IMR-90 (cell line): ENCODE data around the gene ASXL1.

ENCODE experiments used
- POLR2A ChIP-seq: IDR thresholded peaks from 2 replicates; pipeline ENCODE4 v1.6.1; 2012; ENCODE audit warnings: mild to moderate bottlenecking, low read depth, low read length
- TF ChIP-seq, protein P1 (sequence below): conservative IDR thresholded peaks from 2 replicates; pipeline ENCODE4 v1.5.1; 2012; ENCODE audit warnings: mild to moderate bottlenecking, low read depth, low read length, improper control_type of control experiment

DNA sequence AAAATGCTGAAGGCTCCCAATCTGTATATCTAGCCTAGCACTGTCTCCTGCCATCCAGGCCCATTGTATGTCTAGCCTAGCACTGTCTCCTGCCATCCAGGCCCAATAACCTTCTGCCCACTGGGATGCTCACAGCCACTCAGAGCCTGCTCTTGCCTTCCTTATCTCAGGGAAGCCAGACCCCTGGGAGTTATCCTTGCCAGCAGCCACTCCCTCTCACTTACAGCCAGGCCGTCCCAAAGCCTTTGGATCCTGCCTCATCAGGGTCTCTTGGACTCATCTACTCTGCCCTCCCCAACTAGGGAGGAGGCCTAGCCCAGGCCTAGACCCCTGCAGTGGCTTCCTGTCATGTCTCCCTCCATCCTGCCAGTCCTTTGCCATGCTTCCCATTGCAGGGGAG, 43.4 kb upstream of the ASXL1 start:
- no peak for TF ChIP-seq POLR2A
- TF ChIP-seq, protein P1, sequence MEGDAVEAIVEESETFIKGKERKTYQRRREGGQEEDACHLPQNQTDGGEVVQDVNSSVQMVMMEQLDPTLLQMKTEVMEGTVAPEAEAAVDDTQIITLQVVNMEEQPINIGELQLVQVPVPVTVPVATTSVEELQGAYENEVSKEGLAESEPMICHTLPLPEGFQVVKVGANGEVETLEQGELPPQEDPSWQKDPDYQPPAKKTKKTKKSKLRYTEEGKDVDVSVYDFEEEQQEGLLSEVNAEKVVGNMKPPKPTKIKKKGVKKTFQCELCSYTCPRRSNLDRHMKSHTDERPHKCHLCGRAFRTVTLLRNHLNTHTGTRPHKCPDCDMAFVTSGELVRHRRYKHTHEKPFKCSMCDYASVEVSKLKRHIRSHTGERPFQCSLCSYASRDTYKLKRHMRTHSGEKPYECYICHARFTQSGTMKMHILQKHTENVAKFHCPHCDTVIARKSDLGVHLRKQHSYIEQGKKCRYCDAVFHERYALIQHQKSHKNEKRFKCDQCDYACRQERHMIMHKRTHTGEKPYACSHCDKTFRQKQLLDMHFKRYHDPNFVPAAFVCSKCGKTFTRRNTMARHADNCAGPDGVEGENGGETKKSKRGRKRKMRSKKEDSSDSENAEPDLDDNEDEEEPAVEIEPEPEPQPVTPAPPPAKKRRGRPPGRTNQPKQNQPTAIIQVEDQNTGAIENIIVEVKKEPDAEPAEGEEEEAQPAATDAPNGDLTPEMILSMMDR = no peak
